ENCODE data around the gene PDE4D.

GRCh38 chr5:59565551-59565950 lies 328.0 kb downstream of the PDE4D start:
- TF ChIP-seq CTCF (IDR thresholded peaks at IDR 0.05; ENCODE audit: insufficient read depth, low read length) (no peak), SPI1 (IDR thresholded peaks at IDR 0.05; ENCODE audit: borderline replicate concordance, low read depth) (no peak), REST (IDR thresholded peaks at IDR 0.05; ENCODE audit: insufficient replicate concordance, low read depth) (no peak)
